Measurements from ENCODE around the gene ZP1.

- TF ChIP-seq CTCF (IDR thresholded peaks at IDR 0.05) (no peak), POLR2A (IDR thresholded peaks at IDR 0.05) (no peak)
Measured at GRCh38 chr11:60921259-60921658, 53.9 kb downstream of the ZP1 start.
